Measurements from ENCODE around the gene EXO1. TPM values are rescaled to one million over a fixed set of nuclear protein-coding genes. Genes with fewer than 3 reads are reported as not detected.

EXO1 gene
- total and polyA plus RNA-seq, 2 donors (not counting 3 experiments of a cell fraction or from before 2014, with no cell fraction given), result 4.1 to 23.5 TPM

DNA sequence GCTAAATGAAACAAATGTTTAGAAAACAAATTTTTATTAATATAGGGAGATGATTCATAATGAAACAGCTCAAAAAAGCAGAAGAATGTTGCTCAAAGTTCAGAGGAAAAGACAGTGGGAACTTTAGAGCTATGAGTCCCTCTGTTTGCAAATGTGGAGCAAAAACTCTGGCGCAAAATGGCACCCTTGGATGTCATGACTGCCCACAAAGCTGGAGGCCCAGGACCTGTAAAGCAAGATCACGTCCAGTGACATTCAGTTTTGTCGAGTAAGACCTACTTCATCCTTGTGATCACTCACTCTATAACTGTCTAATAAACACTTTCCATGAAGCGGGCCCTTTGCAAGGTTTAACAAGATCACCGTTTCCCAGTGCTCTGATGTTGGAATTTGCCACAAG lies 9.1 kb upstream of the EXO1 start:
- Histone ChIP-seq H3K79me2 (ENCODE audit: control insufficient read depth, insufficient read depth, low read length) (no peaks in the 10 kb centered on the region), H3K27me3 (ENCODE audit: control insufficient read depth in 2 of 2, insufficient read depth in 2 of 2, low read length in 2 of 2) (peaks cover 5 to 13% of the 10 kb centered on the region in 2 experiments), H3K4me2 (ENCODE audit: insufficient read depth, low read length) (no peak overlapping the region), H3K9me1 (replicated peaks; ENCODE audit: control insufficient read depth, extremely low read depth, insufficient read depth, low read length) (no peaks in the 10 kb centered on the region), H3K9me3 (replicated peaks; ENCODE audit: control insufficient read depth, insufficient read depth, low read length) (no peaks in the 10 kb centered on the region), H4K20me1 (replicated peaks; ENCODE audit: control insufficient read depth, extremely low read depth, insufficient read depth, low read length) (no peaks in the 10 kb centered on the region), H3K27ac (ENCODE audit: insufficient read depth, low read depth, low read length) (no peak overlapping the region), H3K9ac (replicated peaks; ENCODE audit: extremely low read depth, insufficient read depth, low read length) (no peak overlapping the region), H2AFZ (ENCODE audit: low read depth, low read length) (no peak overlapping the region), H3K36me3 (ENCODE audit: control insufficient read depth in 2 of 2, extremely low read depth in 1 of 2, insufficient read depth in 2 of 2, low read length in 2 of 2) (no peaks in the 10 kb centered on the region), H3K4me1 (ENCODE audit: control insufficient read depth, extremely low read depth, insufficient read depth, low read length) (peaks cover 18% of the 10 kb centered on the region), H3K4me3 (replicated peaks in 1 of 3; ENCODE audit: insufficient read depth in 1 of 3, low read depth in 1 of 3, low read length in 3 of 3) (no peak overlapping the region)
- ChIA-PET POLR2A (no interaction called here), CTCF (interaction anchor here (1.0 to 1.6 kb wide), 2 partner anchors 13 to 228 kb away, joined by 5 to 7 read pairs; no protein-coding TSS in a partner anchor)
- BruUV-seq (replicated peaks), result no TSS peak
- TF ChIP-seq, protein P1, sequence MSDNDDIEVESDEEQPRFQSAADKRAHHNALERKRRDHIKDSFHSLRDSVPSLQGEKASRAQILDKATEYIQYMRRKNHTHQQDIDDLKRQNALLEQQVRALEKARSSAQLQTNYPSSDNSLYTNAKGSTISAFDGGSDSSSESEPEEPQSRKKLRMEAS (IDR thresholded peaks at IDR 0.05; ENCODE audit: insufficient read depth, insufficient read length), result no peak
- no peak for TF ChIP-seq POLR2A (IDR thresholded peaks at IDR 0.05; ENCODE audit: low read depth, low read length)
- TF ChIP-seq, protein P2, sequence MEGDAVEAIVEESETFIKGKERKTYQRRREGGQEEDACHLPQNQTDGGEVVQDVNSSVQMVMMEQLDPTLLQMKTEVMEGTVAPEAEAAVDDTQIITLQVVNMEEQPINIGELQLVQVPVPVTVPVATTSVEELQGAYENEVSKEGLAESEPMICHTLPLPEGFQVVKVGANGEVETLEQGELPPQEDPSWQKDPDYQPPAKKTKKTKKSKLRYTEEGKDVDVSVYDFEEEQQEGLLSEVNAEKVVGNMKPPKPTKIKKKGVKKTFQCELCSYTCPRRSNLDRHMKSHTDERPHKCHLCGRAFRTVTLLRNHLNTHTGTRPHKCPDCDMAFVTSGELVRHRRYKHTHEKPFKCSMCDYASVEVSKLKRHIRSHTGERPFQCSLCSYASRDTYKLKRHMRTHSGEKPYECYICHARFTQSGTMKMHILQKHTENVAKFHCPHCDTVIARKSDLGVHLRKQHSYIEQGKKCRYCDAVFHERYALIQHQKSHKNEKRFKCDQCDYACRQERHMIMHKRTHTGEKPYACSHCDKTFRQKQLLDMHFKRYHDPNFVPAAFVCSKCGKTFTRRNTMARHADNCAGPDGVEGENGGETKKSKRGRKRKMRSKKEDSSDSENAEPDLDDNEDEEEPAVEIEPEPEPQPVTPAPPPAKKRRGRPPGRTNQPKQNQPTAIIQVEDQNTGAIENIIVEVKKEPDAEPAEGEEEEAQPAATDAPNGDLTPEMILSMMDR (IDR thresholded peaks at IDR 0.05; ENCODE audit: extremely low read depth in 1 of 2, insufficient read depth in 1 of 2, low read depth in 1 of 2, low read length in 2 of 2), result no peak
- no peak for TF ChIP-seq MYC (IDR thresholded peaks at IDR 0.05; ENCODE audit: low read depth, low read length)
- no peak for TF ChIP-seq GATA2 (IDR thresholded peaks at IDR 0.05; ENCODE audit: insufficient read depth, insufficient read length, low read depth, low read length)
- no peak for TF ChIP-seq POLR2AphosphoS5 (IDR thresholded peaks at IDR 0.05; ENCODE audit: insufficient read depth, low read depth, low read length)
- no peak for TF ChIP-seq EZH2 (IDR thresholded peaks at IDR 0.05; ENCODE audit: borderline replicate concordance, low read depth, low read length, severe bottlenecking)
- TF ChIP-seq JUN (IDR thresholded peaks at IDR 0.05; ENCODE audit: borderline replicate concordance, insufficient read depth, insufficient read length, low read depth), result no peak
- no peak for TF ChIP-seq FOS (IDR thresholded peaks at IDR 0.05; ENCODE audit: borderline replicate concordance, insufficient read depth, low read length)
- no peak for DNase-seq (ENCODE audit: low read depth, low spot score)
- intact Hi-C loops (cut with micrococcal nuclease), result no loop called here
- no peak for FAIRE-seq
- dilution Hi-C loops (cut with MboI; ENCODE audit: extremely low pct_ligation_motif_present, low sequenced_read_pairs), result no loop called here
